ENCODE measurements around the gene PPARG. TPM values are rescaled to one million over a fixed set of nuclear protein-coding genes. Genes with fewer than 3 reads are reported as not detected.

PPARG gene
- total and polyA plus RNA-seq, 2 of the 13 experiments (the other 11 are each of a cell fraction or from before 2014, with no cell fraction given), result 13.9 to 58.3 TPM

DNA sequence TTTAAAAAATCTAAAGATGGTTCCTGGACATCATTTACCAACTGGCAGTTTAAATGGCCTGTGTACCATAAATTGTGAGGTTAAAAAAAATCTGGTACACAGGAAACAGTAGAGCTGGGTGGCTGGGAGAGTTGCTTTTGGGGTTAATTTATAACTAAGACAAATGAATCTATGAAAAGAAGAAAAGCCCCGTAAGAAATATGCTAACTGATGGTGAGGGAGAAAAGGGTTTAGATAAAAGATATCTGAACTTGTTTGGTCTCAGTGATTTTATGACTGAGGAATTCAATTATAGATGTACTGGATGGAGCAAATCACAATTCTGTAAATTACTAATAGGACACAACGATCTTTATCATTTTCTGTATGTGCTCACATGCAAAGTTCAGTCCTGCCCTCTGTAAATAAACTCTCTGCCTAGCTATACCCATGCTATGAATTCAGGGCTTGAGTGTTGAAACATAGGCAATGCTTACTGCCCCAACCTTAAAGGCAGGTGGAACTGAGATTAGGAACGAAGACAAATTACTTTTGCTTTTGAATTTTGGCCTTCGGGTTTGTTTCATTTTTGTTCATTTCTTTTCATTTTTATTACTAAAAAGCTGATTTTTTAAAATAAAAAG lies 28.0 kb downstream of the PPARG start (continued):
- TF ChIP-seq PRDM15 (CRISPR knock-in tag; IDR thresholded peaks at IDR 0.05), result no peak
- no peak for TF ChIP-seq KLF11 (CRISPR knock-in tag; IDR thresholded peaks at IDR 0.05)
- TF ChIP-seq NR3C1 (CRISPR knock-in tag; IDR thresholded peaks at IDR 0.05), result no peak
- TF ChIP-seq GATAD1 (CRISPR knock-in tag; IDR thresholded peaks at IDR 0.05), result no peak
- no peak for TF ChIP-seq CCDC6 (CRISPR knock-in tag; IDR thresholded peaks at IDR 0.05)
- no peak for TF ChIP-seq SRSF9 (IDR thresholded peaks at IDR 0.05; ENCODE audit: borderline replicate concordance, insufficient read depth, low read depth, low read length, poor library complexity, severe bottlenecking)
- no peak for TF ChIP-seq KLF6 (CRISPR knock-in tag; IDR thresholded peaks at IDR 0.05)
- TF ChIP-seq, protein P1, sequence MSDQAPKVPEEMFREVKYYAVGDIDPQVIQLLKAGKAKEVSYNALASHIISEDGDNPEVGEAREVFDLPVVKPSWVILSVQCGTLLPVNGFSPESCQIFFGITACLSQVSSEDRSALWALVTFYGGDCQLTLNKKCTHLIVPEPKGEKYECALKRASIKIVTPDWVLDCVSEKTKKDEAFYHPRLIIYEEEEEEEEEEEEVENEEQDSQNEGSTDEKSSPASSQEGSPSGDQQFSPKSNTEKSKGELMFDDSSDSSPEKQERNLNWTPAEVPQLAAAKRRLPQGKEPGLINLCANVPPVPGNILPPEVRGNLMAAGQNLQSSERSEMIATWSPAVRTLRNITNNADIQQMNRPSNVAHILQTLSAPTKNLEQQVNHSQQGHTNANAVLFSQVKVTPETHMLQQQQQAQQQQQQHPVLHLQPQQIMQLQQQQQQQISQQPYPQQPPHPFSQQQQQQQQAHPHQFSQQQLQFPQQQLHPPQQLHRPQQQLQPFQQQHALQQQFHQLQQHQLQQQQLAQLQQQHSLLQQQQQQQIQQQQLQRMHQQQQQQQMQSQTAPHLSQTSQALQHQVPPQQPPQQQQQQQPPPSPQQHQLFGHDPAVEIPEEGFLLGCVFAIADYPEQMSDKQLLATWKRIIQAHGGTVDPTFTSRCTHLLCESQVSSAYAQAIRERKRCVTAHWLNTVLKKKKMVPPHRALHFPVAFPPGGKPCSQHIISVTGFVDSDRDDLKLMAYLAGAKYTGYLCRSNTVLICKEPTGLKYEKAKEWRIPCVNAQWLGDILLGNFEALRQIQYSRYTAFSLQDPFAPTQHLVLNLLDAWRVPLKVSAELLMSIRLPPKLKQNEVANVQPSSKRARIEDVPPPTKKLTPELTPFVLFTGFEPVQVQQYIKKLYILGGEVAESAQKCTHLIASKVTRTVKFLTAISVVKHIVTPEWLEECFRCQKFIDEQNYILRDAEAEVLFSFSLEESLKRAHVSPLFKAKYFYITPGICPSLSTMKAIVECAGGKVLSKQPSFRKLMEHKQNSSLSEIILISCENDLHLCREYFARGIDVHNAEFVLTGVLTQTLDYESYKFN (CRISPR knock-in tag; conservative IDR thresholded peaks at IDR 0.05), result peak; percentile 61
- no peak for TF ChIP-seq STAG1 (CRISPR knock-in tag; IDR thresholded peaks at IDR 0.05)
- no peak for TF ChIP-seq IKZF4 (CRISPR knock-in tag; IDR thresholded peaks at IDR 0.05; ENCODE audit: borderline replicate concordance, low read depth, not compliant biosample characterization)
- no peak for TF ChIP-seq HOXA9 (CRISPR knock-in tag; IDR thresholded peaks at IDR 0.05; ENCODE audit: borderline replicate concordance)
- TF ChIP-seq ZNF740 (CRISPR knock-in tag; IDR thresholded peaks at IDR 0.05), result no peak
- TF ChIP-seq SOX13 (IDR thresholded peaks at IDR 0.05), result no peak
- TF ChIP-seq SOX13 (CRISPR knock-in tag; conservative IDR thresholded peaks at IDR 0.05 in 1 of 2, IDR thresholded peaks at IDR 0.05 in 1 of 2), result peak in 1 of 2 experiments; percentile 26; a peak in 1 of 4 replicates
- TF ChIP-seq ZNF597 (CRISPR knock-in tag; IDR thresholded peaks at IDR 0.05), result no peak
- no peak for TF ChIP-seq TBX3 (IDR thresholded peaks at IDR 0.05; ENCODE audit: borderline replicate concordance)
- TF ChIP-seq, protein P2, sequence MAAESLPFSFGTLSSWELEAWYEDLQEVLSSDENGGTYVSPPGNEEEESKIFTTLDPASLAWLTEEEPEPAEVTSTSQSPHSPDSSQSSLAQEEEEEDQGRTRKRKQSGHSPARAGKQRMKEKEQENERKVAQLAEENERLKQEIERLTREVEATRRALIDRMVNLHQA (CRISPR knock-in tag; IDR thresholded peaks at IDR 0.05), result no peak
- no peak for TF ChIP-seq ZNF383 (CRISPR knock-in tag; IDR thresholded peaks at IDR 0.05; ENCODE audit: borderline replicate concordance)
- no peak for TF ChIP-seq ZNF572 (CRISPR knock-in tag; IDR thresholded peaks at IDR 0.05)
- no peak for TF ChIP-seq PHF5A (CRISPR knock-in tag; IDR thresholded peaks at IDR 0.05; ENCODE audit: low read depth, unreplicated experiment)
- TF ChIP-seq NFIB (CRISPR knock-in tag; IDR thresholded peaks at IDR 0.05; ENCODE audit: borderline replicate concordance), result no peak

Data from HepG2 (cell line).